ENCODE data around the gene ADAMTSL5.

ADAMTSL5 gene

DNA sequence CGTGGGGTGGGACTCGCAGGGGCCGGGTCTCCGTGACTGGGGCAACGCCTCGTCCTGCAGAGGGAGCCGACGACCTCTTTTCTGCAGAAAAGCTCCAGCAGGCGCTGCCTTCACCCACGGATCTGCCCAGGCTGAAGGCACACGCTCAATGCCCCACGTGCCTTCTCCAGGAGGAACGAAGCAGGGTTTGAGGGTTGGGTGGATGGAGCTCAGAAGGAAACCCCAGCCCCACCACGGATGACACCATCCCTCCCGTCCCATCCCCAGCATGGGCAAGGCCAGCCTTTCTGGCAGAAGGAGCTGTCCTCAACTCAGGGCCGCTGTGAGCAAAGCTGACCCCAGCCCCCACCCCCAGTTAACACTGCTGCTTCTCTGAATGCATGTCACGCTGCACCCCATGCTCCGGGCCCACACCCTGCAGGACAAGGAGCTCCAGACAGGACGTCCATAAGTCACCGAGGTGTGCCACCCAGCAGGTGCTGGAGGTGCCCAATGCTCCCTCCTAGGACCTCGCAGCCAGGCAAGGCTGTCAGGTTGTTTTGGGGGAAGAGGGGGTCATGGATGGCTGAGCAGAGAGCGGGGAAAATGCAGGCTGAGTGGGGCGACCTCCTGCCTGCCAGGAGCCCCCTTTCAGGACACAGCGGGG is 41.2 kb downstream of the ADAMTSL5 start:
- in situ Hi-C loops (cut with HindIII; ENCODE audit: low sequenced_read_pairs) = no loop called here
- TF ChIP-seq, protein P1, sequence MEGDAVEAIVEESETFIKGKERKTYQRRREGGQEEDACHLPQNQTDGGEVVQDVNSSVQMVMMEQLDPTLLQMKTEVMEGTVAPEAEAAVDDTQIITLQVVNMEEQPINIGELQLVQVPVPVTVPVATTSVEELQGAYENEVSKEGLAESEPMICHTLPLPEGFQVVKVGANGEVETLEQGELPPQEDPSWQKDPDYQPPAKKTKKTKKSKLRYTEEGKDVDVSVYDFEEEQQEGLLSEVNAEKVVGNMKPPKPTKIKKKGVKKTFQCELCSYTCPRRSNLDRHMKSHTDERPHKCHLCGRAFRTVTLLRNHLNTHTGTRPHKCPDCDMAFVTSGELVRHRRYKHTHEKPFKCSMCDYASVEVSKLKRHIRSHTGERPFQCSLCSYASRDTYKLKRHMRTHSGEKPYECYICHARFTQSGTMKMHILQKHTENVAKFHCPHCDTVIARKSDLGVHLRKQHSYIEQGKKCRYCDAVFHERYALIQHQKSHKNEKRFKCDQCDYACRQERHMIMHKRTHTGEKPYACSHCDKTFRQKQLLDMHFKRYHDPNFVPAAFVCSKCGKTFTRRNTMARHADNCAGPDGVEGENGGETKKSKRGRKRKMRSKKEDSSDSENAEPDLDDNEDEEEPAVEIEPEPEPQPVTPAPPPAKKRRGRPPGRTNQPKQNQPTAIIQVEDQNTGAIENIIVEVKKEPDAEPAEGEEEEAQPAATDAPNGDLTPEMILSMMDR (IDR thresholded peaks at IDR 0.05; ENCODE audit: low read depth, low read length, missing control alignments) = peak; percentile 3
- no peak overlapping the region for H3K4me3 ChIP-seq (ENCODE audit: low read depth, low read length)
- no peak for DNase-seq (ENCODE audit: low read depth)

DNA sequence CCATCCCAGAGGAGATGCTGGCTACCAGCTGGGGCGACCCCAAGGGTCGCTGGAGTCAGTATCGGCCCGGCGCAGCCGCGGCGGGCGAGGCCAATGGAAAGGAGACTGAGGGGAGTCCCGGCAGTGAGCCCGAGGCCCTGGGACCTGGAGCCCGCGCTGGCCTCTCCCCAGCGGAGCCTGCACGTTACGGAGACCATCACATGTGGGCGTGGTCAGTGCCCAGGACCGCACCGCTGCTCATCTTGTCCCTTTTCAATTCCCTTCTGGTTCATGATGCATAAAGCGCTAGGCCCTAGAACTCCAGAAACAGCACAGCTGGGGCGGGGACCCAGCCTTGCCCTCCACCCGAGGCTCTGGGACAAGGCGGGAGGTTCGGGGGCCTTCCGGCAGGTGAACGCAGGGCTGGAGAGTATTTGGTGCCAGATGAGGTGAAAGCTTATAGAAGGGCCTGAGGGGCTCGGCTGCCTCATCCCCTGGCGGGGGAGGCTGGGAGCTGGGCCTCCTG is 41.8 kb downstream of the ADAMTSL5 start:
- in situ Hi-C loops (cut with HindIII; ENCODE audit: low sequenced_read_pairs) = no loop called here
- TF ChIP-seq, protein P1 (IDR thresholded peaks at IDR 0.05; ENCODE audit: low read depth, low read length, missing control alignments) = no peak
- no peak for DNase-seq (ENCODE audit: low read depth)
- H3K4me3 ChIP-seq (ENCODE audit: low read depth, low read length) = peak overlapping the region; percentile 14

DNA sequence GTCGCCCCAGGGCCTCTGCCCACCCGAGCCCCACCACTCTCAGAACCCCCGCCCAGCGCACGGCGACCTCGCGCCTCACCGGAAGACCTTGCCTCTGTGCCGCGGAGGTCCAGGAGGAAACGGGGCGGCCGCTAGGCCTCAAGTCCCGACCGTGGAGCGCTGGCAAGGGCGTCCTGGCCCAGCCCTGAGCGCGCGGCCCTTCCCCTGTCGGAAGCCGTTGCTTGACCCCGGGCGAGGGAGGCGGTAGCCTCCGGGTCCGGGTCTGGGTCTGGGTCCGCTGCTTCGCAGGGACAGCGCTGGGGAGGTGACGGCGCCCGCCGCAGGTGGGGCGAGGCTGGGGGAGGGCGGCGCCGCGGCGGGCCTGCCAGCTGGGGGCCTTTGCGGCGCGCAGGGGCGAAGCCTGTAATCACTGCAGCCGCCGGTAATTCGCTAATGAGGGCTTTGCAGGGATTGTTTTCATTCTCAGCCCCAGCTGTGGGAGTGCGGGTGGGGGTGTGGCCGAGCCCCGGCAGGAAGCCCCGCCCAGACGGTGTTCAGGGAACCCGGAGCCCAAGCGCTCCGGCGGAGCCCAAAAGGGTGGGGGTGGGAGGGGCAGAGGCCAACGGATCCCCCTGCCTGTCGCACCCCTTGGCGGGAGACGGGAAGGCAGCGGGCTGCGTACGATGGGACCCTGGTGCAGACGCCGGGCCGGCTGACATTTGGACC is 42.4 kb downstream of the ADAMTSL5 start:
- in situ Hi-C loops (cut with HindIII; ENCODE audit: low sequenced_read_pairs) = no loop called here
- no peak for DNase-seq (ENCODE audit: low read depth)
- peak overlapping the region; percentile 14 for H3K4me3 ChIP-seq (ENCODE audit: low read depth, low read length)
- TF ChIP-seq, protein P1 (IDR thresholded peaks at IDR 0.05; ENCODE audit: low read depth, low read length, missing control alignments) = no peak

DNA sequence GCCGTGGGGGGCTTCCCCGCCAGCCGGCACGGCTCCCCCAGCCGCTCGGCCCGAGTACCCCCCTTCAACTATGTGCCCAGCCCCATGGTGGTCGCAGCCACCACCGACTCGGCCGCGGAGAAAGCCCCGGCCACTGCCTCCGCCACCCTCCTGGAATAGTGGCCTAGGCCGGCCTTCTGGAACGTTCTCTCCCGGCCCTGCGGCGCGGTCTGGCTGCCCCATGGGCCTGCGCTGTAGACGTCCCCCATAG is 42.8 kb downstream of the ADAMTSL5 start:
- peak overlapping the region; percentile 2 for H3K4me3 ChIP-seq (ENCODE audit: low read depth, low read length)
- DNase-seq (ENCODE audit: low read depth) = no peak
- in situ Hi-C loops (cut with HindIII; ENCODE audit: low sequenced_read_pairs) = no loop called here
- TF ChIP-seq, protein P1 (IDR thresholded peaks at IDR 0.05; ENCODE audit: low read depth, low read length, missing control alignments) = no peak

DNA sequence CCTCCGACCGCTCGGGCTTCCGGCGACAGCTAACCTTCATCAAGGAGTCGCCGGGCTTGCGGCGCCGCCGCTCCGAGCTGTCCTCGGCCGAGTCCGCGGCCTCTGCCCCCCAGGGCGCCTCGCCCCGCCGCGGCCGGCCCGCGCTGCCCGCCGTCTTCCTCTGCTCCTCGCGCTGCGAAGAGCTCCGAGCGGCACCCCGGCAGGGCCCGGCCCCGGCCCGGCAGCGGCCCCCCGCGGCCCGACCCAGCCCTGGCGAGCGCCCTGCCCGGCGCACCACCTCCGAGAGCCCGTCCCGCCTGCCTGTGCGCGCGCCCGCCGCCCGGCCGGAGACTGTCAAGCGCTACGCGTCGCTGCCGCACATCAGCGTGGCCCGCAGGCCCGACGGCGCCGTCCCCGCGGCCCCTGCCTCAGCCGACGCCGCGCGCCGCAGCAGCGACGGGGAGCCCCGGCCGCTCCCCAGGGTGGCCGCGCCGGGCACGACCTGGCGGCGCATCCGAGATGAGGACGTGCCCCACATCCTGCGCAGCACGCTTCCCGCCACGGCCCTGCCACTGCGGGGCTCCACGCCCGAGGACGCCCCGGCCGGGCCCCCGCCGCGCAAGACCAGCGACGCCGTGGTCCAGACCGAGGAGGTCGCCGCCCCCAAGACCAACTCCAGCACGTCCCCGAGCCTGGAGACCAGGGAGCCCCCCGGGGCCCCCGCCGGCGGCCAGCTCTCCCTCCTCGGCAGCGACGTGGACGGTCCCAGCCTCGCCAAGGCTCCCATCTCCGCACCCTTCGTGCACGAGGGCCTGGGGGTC is 43.4 kb downstream of the ADAMTSL5 start:
- DNase-seq (ENCODE audit: low read depth) = no peak
- in situ Hi-C loops (cut with HindIII; ENCODE audit: low sequenced_read_pairs) = no loop called here
- H3K4me3 ChIP-seq (ENCODE audit: low read depth, low read length) = no peak overlapping the region
- TF ChIP-seq, protein P1 (IDR thresholded peaks at IDR 0.05; ENCODE audit: low read depth, low read length, missing control alignments) = no peak

DNA sequence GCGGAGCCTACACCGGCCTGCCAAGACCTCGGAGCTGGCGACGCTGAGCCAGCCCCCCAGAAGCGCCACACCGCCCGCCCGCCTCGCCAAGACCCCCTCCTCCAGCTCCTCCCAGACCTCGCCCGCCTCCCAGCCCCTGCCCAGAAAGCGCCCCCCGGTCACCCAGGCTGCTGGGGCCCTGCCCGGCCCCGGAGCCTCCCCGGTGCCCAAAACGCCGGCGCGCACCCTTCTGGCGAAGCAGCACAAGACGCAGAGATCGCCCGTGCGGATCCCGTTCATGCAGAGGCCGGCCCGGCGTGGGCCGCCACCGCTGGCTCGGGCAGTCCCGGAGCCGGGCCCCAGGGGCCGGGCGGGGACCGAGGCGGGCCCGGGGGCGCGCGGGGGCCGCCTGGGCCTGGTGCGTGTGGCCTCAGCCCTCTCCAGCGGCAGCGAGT is 44.0 kb downstream of the ADAMTSL5 start:
- no peak for DNase-seq (ENCODE audit: low read depth)
- no peak overlapping the region for H3K4me3 ChIP-seq (ENCODE audit: low read depth, low read length)
- TF ChIP-seq, protein P1 (IDR thresholded peaks at IDR 0.05; ENCODE audit: low read depth, low read length, missing control alignments) = no peak
- in situ Hi-C loops (cut with HindIII; ENCODE audit: low sequenced_read_pairs) = no loop called here
